ENCODE data around the gene RHBDD2. TPM values are rescaled to one million over a fixed set of nuclear protein-coding genes. Genes with fewer than 3 reads are reported as not detected.

RHBDD2 gene
- total and polyA plus RNA-seq, 9 of the 15 experiments (the other 6 are each of a cell fraction or from before 2014, with no cell fraction given): 3.3 to 36.7 (median 17.9) TPM

- Histone ChIP-seq H4K20me1 (replicated peaks; ENCODE audit: control insufficient read depth, insufficient read depth, low read length) (no peaks in the 10 kb centered on the region), H2AFZ (ENCODE audit: low read depth, low read length) (peak overlapping the region; percentile 97), H3K9me3 (replicated peaks; ENCODE audit: control insufficient read depth, insufficient read depth, low read depth, low read length) (no peaks in the 10 kb centered on the region), H3K79me2 (ENCODE audit: control insufficient read depth, insufficient read depth, low read length) (peaks cover 48% of the 10 kb centered on the region), H3K36me3 (ENCODE audit: control insufficient read depth, insufficient read depth, low read length) (peaks cover 3% of the 10 kb centered on the region; the same call in 1 of the 3 replicates), H3K9ac (ENCODE audit: insufficient read depth in 1 of 2, low read depth in 2 of 2, low read length in 2 of 2) (peak overlapping the region; percentile 73 to 96), H3K4me1 (replicated peaks in 1 of 2; ENCODE audit: control insufficient read depth in 2 of 2, insufficient read depth in 2 of 2, low read length in 2 of 2) (peaks cover 16 to 22% of the 10 kb centered on the region in 2 experiments; a peak in 4 of 5 replicates), H3K27me3 (ENCODE audit: control insufficient read depth in 2 of 2, insufficient read depth in 2 of 2, low read length in 2 of 2) (no peaks in the 10 kb centered on the region), H3K9me1 (ENCODE audit: control insufficient read depth, insufficient read depth, low read length) (peaks cover 3% of the 10 kb centered on the region), H3K27ac (ENCODE audit: extremely low read depth, low read depth, low read length) (peak overlapping the region; percentile 68), H3K4me2 (ENCODE audit: insufficient read depth, low read length) (peak overlapping the region; percentile 92), H3K4me3 (peak overlapping the region; percentile 97)
- DNase-seq (ENCODE audit: extremely low read depth in 1 of 4, low spot score in 3 of 4): peak in 3 of 4 experiments; percentile 17 to 63 (median 39)
- in situ Hi-C loops (cut with MboI) (no loop called here), intact Hi-C loops (cut with micrococcal nuclease) (no loop called here)
- ChIA-PET POLR2A (interaction anchor here (0.7 to 2.1 kb wide), 5 partner anchors 13 to 156 kb away, joined by 3 to 8 read pairs (median 6); no protein-coding TSS in a partner anchor), CTCF (ENCODE audit: low intra/inter-chr PET ratio) (interaction anchor here (0.6 kb wide), 1 partner anchor 1198 kb away, joined by 3 read pairs; no protein-coding TSS in a partner anchor)
- no peak for FAIRE-seq
- WGBS (ENCODE audit: insufficient coverage, low coverage, missing lambda C conversion rate): 2% methylated on average over 18 of the region's 18 CpGs
- peak; percentile 35 for ATAC-seq
- TSS peak; percentile 95 for BruUV-seq (replicated peaks)
- 0 out of 2 replicates have a peak, but pooled peaks have one; percentile 2 for TF ChIP-seq ADNP (tag; IDR thresholded peaks at IDR 0.05)
- TF ChIP-seq NFRKB (IDR thresholded peaks at IDR 0.05; ENCODE audit: low read depth): peak; percentile 67; the same call in 1 of the 2 replicates
- TF ChIP-seq THRA (IDR thresholded peaks at IDR 0.05): no peak
- no peak for TF ChIP-seq BRD4 (IDR thresholded peaks at IDR 0.05)
- TF ChIP-seq NR4A1 (CRISPR knock-in tag; IDR thresholded peaks at IDR 0.05): no peak
- 0 out of 2 replicates have a peak, but pooled peaks have one; percentile 26 for TF ChIP-seq NR4A1 (tag; IDR thresholded peaks at IDR 0.05)
- no peak for TF ChIP-seq CHD2 (IDR thresholded peaks at IDR 0.05; ENCODE audit: low read depth, low read length)
- TF ChIP-seq SMARCC2 (IDR thresholded peaks at IDR 0.05; ENCODE audit: low read depth): 0 out of 2 replicates have a peak, but pooled peaks have one; percentile 26
- no peak for TF ChIP-seq JUND (IDR thresholded peaks at IDR 0.05; ENCODE audit: borderline replicate concordance, low read depth, low read length)
- 0 out of 3 replicates have a peak, but pooled peaks have one; percentile 46 for TF ChIP-seq JUND (tag; IDR thresholded peaks at IDR 0.05; ENCODE audit: borderline replicate concordance, low read depth, low read length)
- TF ChIP-seq SMARCE1 (IDR thresholded peaks at IDR 0.05): peak; percentile 29; the same call in 1 of the 2 replicates
- no peak for TF ChIP-seq MCM3 (IDR thresholded peaks at IDR 0.05)
- no peak for TF ChIP-seq ZNF282 (CRISPR knock-in tag; IDR thresholded peaks at IDR 0.05)
- no peak for TF ChIP-seq CREB1 (IDR thresholded peaks at IDR 0.05)
- 0 out of 2 replicates have a peak, but pooled peaks have one; percentile 9 for TF ChIP-seq CREB1 (CRISPR knock-in tag; IDR thresholded peaks at IDR 0.05)
- peak; percentile 11; the same call in 1 of the 2 replicates for TF ChIP-seq GMEB1 (CRISPR knock-in tag; IDR thresholded peaks at IDR 0.05)
- 0 out of 2 replicates have a peak, but pooled peaks have one; percentile 20 for TF ChIP-seq ZNF224 (CRISPR knock-in tag; IDR thresholded peaks at IDR 0.05)
- 0 out of 2 replicates have a peak, but pooled peaks have one; percentile 48 for TF ChIP-seq HLTF (IDR thresholded peaks at IDR 0.05)
- TF ChIP-seq NKRF (IDR thresholded peaks at IDR 0.05; ENCODE audit: borderline replicate concordance): peak; percentile 74; the same call in 1 of the 2 replicates
- no peak for TF ChIP-seq XRCC3 (IDR thresholded peaks at IDR 0.05)
- TF ChIP-seq KLF16 (IDR thresholded peaks at IDR 0.05): no peak
These were observed 35.4 kb downstream of the RHBDD2 start for GRCh38 chr7:75914169-75914654.

All from K562 (cell line).